Measurements from ENCODE around the gene PTPRG.

DNA sequence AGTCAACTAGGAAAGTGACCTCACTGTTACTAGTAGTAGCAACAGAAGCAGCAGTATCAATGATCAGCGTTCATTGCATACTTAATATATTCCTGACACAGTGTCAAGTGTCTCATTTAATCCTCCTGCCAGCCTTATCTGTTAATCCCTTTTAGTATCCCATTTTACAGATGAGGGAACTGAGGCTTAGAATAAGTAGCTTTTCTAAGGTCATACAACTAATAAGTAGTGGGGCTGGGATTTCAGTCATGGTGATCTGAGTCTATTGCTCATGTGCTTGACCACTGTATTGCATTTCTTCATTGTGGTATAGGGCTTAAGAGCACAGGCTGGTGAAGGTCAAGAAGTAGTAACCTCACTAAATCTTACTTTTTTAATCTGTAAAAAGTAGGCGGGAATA lies 233.6 kb downstream of the PTPRG start:
- TF ChIP-seq, protein P1, sequence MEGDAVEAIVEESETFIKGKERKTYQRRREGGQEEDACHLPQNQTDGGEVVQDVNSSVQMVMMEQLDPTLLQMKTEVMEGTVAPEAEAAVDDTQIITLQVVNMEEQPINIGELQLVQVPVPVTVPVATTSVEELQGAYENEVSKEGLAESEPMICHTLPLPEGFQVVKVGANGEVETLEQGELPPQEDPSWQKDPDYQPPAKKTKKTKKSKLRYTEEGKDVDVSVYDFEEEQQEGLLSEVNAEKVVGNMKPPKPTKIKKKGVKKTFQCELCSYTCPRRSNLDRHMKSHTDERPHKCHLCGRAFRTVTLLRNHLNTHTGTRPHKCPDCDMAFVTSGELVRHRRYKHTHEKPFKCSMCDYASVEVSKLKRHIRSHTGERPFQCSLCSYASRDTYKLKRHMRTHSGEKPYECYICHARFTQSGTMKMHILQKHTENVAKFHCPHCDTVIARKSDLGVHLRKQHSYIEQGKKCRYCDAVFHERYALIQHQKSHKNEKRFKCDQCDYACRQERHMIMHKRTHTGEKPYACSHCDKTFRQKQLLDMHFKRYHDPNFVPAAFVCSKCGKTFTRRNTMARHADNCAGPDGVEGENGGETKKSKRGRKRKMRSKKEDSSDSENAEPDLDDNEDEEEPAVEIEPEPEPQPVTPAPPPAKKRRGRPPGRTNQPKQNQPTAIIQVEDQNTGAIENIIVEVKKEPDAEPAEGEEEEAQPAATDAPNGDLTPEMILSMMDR (IDR thresholded peaks at IDR 0.05), result no peak
- TF ChIP-seq SIN3A (IDR thresholded peaks at IDR 0.05; ENCODE audit: borderline replicate concordance, insufficient read depth, low read depth, low read length), result no peak
- TF ChIP-seq, protein P2, sequence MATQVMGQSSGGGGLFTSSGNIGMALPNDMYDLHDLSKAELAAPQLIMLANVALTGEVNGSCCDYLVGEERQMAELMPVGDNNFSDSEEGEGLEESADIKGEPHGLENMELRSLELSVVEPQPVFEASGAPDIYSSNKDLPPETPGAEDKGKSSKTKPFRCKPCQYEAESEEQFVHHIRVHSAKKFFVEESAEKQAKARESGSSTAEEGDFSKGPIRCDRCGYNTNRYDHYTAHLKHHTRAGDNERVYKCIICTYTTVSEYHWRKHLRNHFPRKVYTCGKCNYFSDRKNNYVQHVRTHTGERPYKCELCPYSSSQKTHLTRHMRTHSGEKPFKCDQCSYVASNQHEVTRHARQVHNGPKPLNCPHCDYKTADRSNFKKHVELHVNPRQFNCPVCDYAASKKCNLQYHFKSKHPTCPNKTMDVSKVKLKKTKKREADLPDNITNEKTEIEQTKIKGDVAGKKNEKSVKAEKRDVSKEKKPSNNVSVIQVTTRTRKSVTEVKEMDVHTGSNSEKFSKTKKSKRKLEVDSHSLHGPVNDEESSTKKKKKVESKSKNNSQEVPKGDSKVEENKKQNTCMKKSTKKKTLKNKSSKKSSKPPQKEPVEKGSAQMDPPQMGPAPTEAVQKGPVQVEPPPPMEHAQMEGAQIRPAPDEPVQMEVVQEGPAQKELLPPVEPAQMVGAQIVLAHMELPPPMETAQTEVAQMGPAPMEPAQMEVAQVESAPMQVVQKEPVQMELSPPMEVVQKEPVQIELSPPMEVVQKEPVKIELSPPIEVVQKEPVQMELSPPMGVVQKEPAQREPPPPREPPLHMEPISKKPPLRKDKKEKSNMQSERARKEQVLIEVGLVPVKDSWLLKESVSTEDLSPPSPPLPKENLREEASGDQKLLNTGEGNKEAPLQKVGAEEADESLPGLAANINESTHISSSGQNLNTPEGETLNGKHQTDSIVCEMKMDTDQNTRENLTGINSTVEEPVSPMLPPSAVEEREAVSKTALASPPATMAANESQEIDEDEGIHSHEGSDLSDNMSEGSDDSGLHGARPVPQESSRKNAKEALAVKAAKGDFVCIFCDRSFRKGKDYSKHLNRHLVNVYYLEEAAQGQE (IDR thresholded peaks at IDR 0.05; ENCODE audit: insufficient read depth in 1 of 2, low read depth in 2 of 2, low read length in 1 of 2), result no peak
- TF ChIP-seq POLR2AphosphoS5 (IDR thresholded peaks at IDR 0.05; ENCODE audit: low read depth, low read length), result no peak
- no peak for TF ChIP-seq TCF7L2 (IDR thresholded peaks at IDR 0.05; ENCODE audit: low read depth, low read length)

Data from Panc1 (cell line).